ENCODE results near the gene OR51D1. TPM values are rescaled to one million over a fixed set of nuclear protein-coding genes. Genes with fewer than 3 reads are reported as not detected.

Gene OR51D1
- total RNA-seq, 1 experiment from 2014 or later = not detected

GRCh38 chr11:4673781-4674180 is 36.5 kb downstream of the OR51D1 start:
- Histone ChIP-seq H2BK20ac (ENCODE audit: low read depth, low read length, poor library complexity, severe bottlenecking) (no peak overlapping the region), H3K14ac (ENCODE audit: insufficient read depth, low read length) (no peak overlapping the region), H4K8ac (replicated peaks; ENCODE audit: insufficient read length, low read depth, low read length) (no peak overlapping the region), H2AK5ac (ENCODE audit: insufficient read length, low read length) (no peak overlapping the region), H3K4ac (ENCODE audit: low read depth, low read length) (no peak overlapping the region), H3K18ac (ENCODE audit: insufficient read length, low read depth, low read length) (no peak overlapping the region), H3K56ac (ENCODE audit: insufficient read length, low read depth, low read length) (no peak overlapping the region), H3T11ph (ENCODE audit: low read length) (no peak overlapping the region), H3K9me3 (ENCODE audit: control insufficient read depth, low read depth, low read length) (no peaks in the 10 kb centered on the region), H4K91ac (ENCODE audit: insufficient read length, low read depth, low read length) (no peak overlapping the region), H3K23ac (ENCODE audit: insufficient read length, low read depth, low read length) (no peak overlapping the region), H3K4me2 (ENCODE audit: insufficient read depth, insufficient read length, low read length) (no peak overlapping the region), H2BK5ac (ENCODE audit: insufficient read length, low read length) (no peak overlapping the region), H3K79me2 (ENCODE audit: insufficient read depth, low read length) (no peaks in the 10 kb centered on the region), H4K5ac (ENCODE audit: insufficient read length, low read depth, low read length) (no peak overlapping the region), H3K79me1 (ENCODE audit: insufficient read depth, low read depth, low read length, poor library complexity, severe bottlenecking) (no peaks in the 10 kb centered on the region), H3K27me3 (ENCODE audit: insufficient read depth, low read length) (no peaks in the 10 kb centered on the region; the same call in 1 of the 2 replicates), H2AFZ (ENCODE audit: low read length) (no peak overlapping the region), H2BK12ac (ENCODE audit: insufficient read length, low read depth, low read length) (no peak overlapping the region), H3K23me2 (ENCODE audit: insufficient read length, low read depth, low read length, poor library complexity, severe bottlenecking) (no peaks in the 10 kb centered on the region), H2BK15ac (ENCODE audit: low read depth, low read length) (no peak overlapping the region), H3K27ac (ENCODE audit: insufficient read length, low read depth, low read length) (no peak overlapping the region), H4K20me1 (ENCODE audit: control insufficient read depth, insufficient read depth, insufficient read length) (no peaks in the 10 kb centered on the region), H3K9ac (ENCODE audit: extremely low read depth, insufficient read length, low read length) (no peak overlapping the region), H2BK120ac (ENCODE audit: low read depth, low read length, poor library complexity, severe bottlenecking) (no peak overlapping the region), H3K4me1 (ENCODE audit: insufficient read depth, low read length) (peaks cover 2% of the 10 kb centered on the region; the same call in 1 of the 2 replicates)
- Mint-ChIP-seq H3K4me3 (no peak overlapping the region), H3K27ac (no peak overlapping the region), H3K27me3 (ENCODE audit: low read depth) (no peaks in the 10 kb centered on the region), H3K36me3 (ENCODE audit: insufficient read depth in 1 of 3, low read depth in 3 of 3) (no peaks in the 10 kb centered on the region), H3K4me1 (peaks cover 3% of the 10 kb centered on the region in 2 experiments; a peak in 3 of 4 replicates), H3K9me3 (no peaks in the 10 kb centered on the region)
- DNase-seq = no peak
- WGBS (ENCODE audit: extremely low coverage, insufficient read length, low lambda C conversion rate) = no CpG with 5 or more reads among the region's 2 CpGs
- TF ChIP-seq, protein P1, sequence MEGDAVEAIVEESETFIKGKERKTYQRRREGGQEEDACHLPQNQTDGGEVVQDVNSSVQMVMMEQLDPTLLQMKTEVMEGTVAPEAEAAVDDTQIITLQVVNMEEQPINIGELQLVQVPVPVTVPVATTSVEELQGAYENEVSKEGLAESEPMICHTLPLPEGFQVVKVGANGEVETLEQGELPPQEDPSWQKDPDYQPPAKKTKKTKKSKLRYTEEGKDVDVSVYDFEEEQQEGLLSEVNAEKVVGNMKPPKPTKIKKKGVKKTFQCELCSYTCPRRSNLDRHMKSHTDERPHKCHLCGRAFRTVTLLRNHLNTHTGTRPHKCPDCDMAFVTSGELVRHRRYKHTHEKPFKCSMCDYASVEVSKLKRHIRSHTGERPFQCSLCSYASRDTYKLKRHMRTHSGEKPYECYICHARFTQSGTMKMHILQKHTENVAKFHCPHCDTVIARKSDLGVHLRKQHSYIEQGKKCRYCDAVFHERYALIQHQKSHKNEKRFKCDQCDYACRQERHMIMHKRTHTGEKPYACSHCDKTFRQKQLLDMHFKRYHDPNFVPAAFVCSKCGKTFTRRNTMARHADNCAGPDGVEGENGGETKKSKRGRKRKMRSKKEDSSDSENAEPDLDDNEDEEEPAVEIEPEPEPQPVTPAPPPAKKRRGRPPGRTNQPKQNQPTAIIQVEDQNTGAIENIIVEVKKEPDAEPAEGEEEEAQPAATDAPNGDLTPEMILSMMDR (conservative IDR thresholded peaks at IDR 0.05) = no peak
